Measurements from ENCODE around the gene MED27.
"Not testable (repeated sequence)": the region's sequence is repeated elsewhere in the genome, so short reads cannot be mapped to it uniquely, and the experiment has no call there.

The MED27 gene

GRCh38 chr9:132074736-132075135, 4.9 kb downstream of the MED27 start:
- no peak for DNase-seq

DNA sequence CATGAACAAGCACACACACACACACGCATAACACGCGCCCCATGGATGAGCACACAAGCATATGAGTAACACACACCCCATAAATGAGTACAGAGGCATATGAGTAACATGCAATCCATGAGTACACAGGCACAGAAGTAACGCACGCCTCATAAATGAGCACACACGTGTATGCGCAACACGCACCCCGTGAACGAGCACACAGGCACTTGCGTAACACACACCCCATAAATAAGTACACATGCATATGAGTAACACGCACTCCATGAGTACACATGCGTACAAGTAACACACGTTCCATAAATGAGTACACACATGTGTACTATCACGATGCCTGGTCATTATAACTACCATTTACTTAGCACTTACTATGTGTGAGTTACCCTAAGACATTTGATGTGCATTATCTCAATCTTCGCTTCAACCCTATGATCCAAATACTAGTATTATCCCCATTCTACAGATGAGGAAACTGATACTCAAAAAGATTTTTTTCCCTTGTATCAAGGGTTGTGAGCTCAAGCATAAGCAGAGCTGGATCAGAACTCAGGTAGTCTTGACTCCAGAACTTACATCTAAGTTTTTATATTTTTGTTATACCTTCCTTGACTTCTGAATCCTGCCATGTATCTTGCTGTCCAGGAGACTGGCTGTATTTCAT, 7.7 kb downstream of the MED27 start:
- no peak for DNase-seq

- DNase-seq: no peak
Measured at GRCh38 chr9:132069046-132069898, 10.4 kb downstream of the MED27 start.

GRCh38 chr9:132068605-132069004, 11.1 kb downstream of the MED27 start:
- no peak for DNase-seq

DNA sequence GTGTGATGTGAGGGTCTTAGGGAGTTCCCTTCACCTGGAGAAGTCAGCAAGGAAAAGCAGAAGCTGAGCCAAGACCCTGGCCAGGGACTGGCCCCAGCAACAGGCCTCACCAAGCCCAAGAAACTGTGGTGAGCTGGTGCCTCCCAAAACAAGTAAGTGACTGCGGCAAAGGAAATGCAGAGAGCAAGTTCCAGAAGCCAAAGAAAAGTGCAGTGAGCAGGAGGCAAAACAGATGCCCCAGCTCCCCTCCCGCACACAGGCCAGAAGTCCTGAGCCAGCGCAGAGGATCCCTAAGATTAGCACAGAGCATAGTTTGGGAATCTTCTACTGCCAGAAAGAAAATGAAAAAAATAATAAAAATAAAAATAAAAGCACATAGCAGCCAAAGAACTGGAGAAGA, 13.2 kb downstream of the MED27 start:
- DNase-seq: no peak

- DNase-seq: no peak
Measured at GRCh38 chr9:132066057-132066456, 13.6 kb downstream of the MED27 start.

DNA sequence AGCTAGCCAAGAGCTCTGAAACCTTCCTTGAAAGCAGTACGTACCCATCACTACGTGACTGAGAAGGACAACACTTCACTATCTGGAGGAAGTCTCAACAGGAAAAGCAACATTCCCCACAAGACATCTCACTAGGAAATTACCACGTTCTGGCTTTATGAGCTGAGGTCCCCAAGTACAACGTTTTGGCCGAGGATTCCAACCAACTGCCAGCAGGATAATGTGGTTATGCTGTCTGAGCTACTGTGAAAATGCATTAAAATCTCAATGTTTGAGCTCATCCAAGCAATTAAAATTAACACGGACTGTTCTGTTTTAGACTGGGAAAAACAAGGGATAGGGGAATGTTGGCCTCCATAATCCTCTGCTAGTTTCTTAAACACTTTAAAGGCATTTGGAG, 16.4 kb downstream of the MED27 start:
- DNase-seq: no peak

DNA sequence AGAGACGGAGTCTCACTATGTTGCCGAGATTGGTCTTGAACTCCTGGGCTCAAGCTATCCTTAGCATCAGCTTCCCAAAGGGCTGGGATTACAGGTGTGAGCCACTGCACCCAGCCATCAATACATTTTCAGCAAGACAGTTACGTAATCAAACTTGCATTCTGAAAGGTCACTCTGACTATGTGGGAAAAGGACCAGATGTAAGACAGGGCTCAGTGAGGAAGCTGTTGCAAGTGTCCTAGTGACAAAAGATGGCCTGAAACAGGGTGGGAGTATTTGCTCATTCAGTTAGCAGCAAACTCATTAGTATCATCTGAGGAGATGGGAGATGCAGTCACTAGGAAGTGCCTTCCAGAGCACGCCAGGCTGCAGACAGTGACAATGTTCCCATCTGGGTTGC, 16.9 kb downstream of the MED27 start:
- DNase-seq: no peak

DNA sequence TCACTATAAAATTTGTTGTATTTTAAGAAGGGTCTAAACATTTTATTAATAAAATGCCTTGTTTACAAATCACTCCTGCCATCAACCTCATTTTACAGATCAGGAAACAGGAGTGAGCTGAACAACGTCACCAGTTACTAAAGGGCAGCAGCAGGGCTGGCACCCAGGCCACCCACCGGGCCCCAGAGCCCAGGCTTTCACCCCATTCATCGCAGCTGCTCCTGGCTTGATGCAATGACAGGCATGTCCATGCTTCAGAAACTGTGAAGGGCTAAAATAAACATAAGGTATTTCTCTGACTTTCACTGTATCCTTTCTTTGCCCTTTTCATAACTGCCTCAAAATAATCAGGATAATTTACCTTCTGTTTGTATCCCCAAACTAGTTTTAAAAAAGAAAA, 18.1 kb downstream of the MED27 start:
- no peak for DNase-seq

DNA sequence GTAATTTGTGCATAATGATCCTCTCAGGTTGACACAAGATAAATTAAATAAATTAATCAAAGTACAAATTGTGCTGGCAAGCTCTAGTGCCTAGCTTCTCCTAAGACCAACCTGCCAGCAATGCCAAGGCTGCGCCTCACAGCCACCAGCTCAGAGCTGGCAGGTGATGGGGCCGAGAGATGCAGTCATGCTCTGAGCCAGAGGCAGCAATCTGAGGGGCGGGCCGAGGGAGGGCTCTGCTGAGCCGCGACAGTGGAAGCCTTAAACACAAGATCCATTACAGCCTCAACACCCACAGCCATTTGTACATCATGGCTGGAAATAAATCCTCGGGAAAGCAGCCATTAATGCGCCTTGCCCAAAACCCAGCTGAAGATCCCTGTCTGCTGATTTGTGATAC, 20.3 kb downstream of the MED27 start:
- no peak for DNase-seq

DNA sequence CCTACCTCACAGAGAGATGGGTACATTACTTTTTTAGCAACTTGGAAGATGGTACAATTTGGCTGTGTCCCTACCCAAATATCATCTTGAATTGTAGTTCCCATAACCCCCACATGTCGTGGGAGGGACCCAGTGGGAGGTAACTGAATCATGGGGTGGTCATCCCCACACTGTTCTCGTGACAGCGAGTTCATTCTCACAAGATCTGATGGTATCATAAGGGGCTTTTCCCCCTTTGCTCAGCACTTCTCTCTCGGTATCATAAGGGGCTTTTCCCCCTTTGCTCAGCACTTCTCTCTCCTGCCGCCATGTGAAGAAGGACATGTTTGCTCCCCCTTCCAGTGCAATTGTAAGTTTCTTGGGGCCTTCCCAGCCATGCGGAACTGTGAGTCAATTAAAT, 21.4 kb downstream of the MED27 start:
- DNase-seq: not testable (repeated sequence)

DNA sequence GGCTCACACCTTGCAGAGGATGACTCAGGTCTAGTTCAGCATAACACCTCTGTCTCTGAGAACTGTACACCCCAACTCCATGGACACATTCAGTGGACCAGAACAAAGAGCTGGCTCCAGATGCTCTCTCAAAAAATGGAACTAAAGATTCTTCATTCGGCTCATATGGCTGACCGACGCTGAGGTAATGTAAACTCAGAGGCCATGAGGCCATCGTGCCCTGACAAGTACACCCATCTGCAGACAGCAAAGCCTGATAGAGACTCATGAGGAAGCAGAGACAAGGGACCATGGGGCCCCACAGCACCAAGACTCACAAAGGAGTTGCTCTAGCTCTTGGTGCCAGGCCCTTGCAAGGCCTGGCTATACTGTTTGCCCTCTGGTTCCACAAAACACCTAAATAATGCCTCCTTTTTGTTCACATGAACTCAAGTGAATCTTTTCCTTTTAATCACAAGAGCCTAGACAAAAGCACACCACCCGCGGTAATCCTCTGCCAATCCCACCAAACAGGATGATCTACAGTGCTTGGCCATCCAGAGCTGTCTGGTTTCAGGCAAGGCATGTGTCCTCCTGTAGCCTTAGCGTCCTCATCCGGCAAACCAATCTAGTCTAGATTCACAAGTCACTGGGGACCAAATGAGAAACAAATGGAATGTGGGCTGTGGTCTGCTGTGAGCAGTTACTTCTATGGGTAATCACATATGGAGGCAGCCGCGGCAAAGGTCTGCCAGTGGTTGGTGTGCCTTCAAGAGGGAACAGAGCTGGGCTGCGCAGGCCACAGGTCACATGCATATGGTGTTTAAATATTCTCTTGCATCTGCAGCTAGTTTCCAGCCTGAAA, 22.7 kb downstream of the MED27 start:
- no peak for DNase-seq

- no peak for DNase-seq
Measured at GRCh38 chr9:132055756-132056155, 23.9 kb downstream of the MED27 start.

- DNase-seq: no peak
Measured at GRCh38 chr9:132054024-132054423, 25.6 kb downstream of the MED27 start.

- DNase-seq: no peak
Measured at GRCh38 chr9:132049900-132050299, 29.8 kb downstream of the MED27 start.

GRCh38 chr9:132049323-132049882, 30.3 kb downstream of the MED27 start:
- no peak for DNase-seq

GRCh38 chr9:132048201-132048600, 31.5 kb downstream of the MED27 start:
- DNase-seq: no peak

DNA sequence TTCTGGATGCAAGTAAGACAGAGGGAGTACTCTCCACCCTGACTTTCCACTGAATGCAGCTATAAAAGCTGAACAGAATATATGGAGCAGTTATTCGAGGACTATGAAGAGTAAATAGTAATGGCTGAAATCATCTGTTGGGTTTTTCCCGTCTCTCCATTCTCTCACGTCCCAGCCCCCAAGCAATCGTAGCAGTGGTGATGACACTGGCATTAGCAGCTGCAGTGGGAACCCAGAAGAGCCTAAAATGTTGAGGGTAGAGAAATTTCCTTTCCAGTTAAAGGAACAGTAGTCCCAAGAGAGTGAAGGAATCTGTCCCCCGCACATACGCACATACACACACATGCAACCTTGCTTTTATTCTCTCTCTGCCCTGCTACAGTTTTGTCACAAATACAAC, 33.2 kb downstream of the MED27 start:
- DNase-seq: no peak

DNA sequence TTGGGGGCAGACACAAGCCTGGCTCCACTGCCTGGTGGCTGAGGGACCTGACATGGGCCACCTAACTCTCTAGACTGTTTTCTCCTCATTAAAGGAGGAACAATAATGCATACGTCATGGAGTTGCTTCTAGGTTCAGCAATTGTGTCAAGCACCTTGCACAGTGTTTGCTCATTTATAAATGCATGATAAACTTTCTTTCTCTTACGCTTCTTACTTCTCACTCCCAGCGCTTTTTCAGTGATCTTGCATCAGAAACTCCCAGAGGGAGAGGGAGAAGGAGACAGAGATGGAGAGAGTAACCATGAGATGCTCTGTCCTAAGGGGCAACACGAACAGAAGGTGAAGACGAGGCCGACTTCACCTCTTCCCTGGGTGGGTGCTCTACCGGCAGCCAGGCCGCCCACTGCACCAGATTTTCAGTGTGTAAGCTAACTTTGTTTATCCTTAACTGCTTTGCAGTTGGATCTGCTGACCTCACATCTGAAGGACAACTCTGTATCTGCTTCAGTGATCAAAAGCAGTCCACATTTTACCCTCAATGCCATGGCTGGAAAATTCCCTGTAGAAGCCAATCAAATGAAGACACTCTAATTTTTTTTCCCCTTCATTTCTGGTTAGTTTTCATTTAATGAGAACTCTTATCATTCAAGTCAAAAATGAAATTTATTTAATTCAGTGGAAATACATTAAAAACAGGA, 35.3 kb downstream of the MED27 start:
- no peak for DNase-seq

DNA sequence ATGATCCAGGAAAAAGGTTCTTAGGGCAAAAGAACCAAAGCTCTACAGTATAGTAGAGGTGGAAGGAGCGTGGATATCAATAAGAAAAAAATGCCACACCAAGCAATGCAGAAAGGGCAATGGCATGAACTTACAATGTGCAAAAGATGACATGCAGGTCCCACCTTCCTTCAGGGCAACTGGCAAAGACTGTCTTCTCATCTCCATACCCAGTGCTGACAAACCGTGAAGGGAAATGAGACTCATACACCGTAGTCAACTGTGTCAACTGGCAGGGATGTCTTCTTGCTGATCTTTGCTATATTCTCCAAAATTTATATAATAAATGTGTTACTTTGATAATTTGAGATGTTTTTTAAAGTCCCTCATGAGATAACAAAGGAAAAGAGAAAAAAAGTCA, 36.0 kb downstream of the MED27 start:
- DNase-seq: no peak

GRCh38 chr9:132042324-132042723, 37.3 kb downstream of the MED27 start:
- DNase-seq: peak; percentile 48

GRCh38 chr9:132041798-132042197, 37.9 kb downstream of the MED27 start:
- no peak for DNase-seq

DNA sequence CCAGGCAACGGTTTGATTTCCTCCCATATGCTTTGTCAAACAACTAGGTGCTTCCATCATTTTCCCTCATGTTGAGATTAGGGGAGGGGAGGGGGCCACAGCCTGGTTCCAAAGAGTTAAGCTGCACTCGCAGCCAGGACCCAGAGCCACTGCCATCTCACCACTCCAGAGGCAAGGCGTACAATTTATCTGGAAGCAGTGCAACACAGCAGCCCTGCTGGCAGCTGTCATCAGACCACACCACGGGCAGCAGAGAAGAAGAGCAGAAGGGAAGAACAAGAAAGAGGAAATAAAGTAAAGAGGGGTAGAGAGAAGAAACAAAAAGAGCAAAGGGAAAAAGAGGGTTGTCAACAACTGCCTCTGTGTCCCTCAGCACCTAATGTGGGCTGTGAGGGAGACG, 38.9 kb downstream of the MED27 start:
- peak; percentile 38 for DNase-seq
